NB4 (cell line): Measurements from ENCODE around the gene ACSBG1.

Experiments
- CTCF ChIP-seq: IDR thresholded peaks from one replicate; pipeline ENCODE4 v1.5.1; 2012; ENCODE audit warnings: low read depth, low read length
- MAX ChIP-seq: IDR thresholded peaks from 2 replicates; pipeline ENCODE4 v1.6.1; 2011; ENCODE audit warnings: low read depth, low read length
- MYC ChIP-seq: IDR thresholded peaks from 2 replicates; pipeline ENCODE4 v1.6.1; 2011; ENCODE audit warnings: low read depth, low read length
- POLR2A ChIP-seq: IDR thresholded peaks from 2 replicates; pipeline ENCODE4 v1.6.1; 2011; ENCODE audit warnings: mild to moderate bottlenecking; ENCODE audit not compliant: insufficient read length; ENCODE audit errors: extremely low read depth

GRCh38 chr15:78272776-78273175 lies 38.4 kb upstream of the ACSBG1 start:
- TF ChIP-seq MAX (no peak), CTCF (no peak), POLR2A (no peak), MYC (no peak)
